Measurements from ENCODE around the gene MAML1. TPM values are rescaled to one million over a fixed set of nuclear protein-coding genes. Genes with fewer than 3 reads are reported as not detected.

MAML1 gene
- total and polyA plus RNA-seq, 4 donors: 2.2 to 7.6 (median 6.3) TPM

DNA sequence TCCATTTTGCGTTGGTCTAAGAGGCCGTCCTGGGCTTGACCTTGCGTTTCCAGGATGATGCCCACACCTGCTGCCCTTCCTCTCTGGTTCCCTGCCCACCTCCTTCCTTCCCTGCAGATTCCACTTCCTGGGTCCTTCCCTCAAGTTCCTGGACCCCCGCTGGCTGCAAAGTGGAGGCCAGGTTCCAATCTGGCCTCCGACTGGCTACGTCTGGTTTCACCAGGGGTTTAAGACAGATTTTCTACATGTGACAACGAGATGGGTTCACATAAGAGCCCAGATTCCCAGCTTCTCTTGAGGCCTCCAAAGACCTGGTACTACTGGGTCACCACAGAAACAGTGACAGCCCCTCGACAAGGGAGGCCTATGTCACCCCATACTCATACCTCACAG lies 71.9 kb downstream of the MAML1 start:
- WGBS: 72% methylated on average over 8 of the region's 8 CpGs
- Histone ChIP-seq H3K36me3 (ENCODE audit: control insufficient read depth in 4 of 4, insufficient read depth in 3 of 4, low read depth in 1 of 4, low read length in 3 of 4) (peaks cover 6 to 15% (median 7%) of the 10 kb centered on the region in 4 donors), H3K27ac (ENCODE audit: low read depth in 1 of 2, low read length in 2 of 2) (peak overlapping the region; percentile 78 to 89), H3K4me3 (ENCODE audit: low read depth in 1 of 3, low read length in 3 of 3) (peak overlapping the region in 2 of 3 donors; percentile 79 to 98), H3K9ac (ENCODE audit: low read depth in 1 of 2, low read length in 2 of 2) (peak overlapping the region in 1 of 2 donors; percentile 79), H3K4me1 (ENCODE audit: control insufficient read depth in 4 of 4, insufficient read depth in 4 of 4, low read length in 3 of 4) (peaks cover 19 to 41% (median 32%) of the 10 kb centered on the region in 4 donors), H3K9me3 (ENCODE audit: control insufficient read depth in 4 of 4, low read length in 3 of 4) (no peaks in the 10 kb centered on the region), H3K27me3 (ENCODE audit: control insufficient read depth in 4 of 4, insufficient read depth in 4 of 4, low read length in 3 of 4) (no peaks in the 10 kb centered on the region)
- no peak for DNase-seq (ENCODE audit: low spot score)
- TF ChIP-seq GABPA (IDR thresholded peaks at IDR 0.05 in 1 of 2, conservative IDR thresholded peaks at IDR 0.05 in 1 of 2) (no peak), HNF4G (IDR thresholded peaks at IDR 0.05) (no peak), MAX (IDR thresholded peaks at IDR 0.05) (no peak), RXRA (IDR thresholded peaks at IDR 0.05) (no peak), EGR1 (IDR thresholded peaks at IDR 0.05; ENCODE audit: low read depth in 2 of 2) (no peak), RAD21 (IDR thresholded peaks at IDR 0.05) (no peak), REST (IDR thresholded peaks at IDR 0.05) (no peak), JUND (IDR thresholded peaks at IDR 0.05) (no peak), SP1 (IDR thresholded peaks at IDR 0.05) (no peak)
- TF ChIP-seq, protein P1, sequence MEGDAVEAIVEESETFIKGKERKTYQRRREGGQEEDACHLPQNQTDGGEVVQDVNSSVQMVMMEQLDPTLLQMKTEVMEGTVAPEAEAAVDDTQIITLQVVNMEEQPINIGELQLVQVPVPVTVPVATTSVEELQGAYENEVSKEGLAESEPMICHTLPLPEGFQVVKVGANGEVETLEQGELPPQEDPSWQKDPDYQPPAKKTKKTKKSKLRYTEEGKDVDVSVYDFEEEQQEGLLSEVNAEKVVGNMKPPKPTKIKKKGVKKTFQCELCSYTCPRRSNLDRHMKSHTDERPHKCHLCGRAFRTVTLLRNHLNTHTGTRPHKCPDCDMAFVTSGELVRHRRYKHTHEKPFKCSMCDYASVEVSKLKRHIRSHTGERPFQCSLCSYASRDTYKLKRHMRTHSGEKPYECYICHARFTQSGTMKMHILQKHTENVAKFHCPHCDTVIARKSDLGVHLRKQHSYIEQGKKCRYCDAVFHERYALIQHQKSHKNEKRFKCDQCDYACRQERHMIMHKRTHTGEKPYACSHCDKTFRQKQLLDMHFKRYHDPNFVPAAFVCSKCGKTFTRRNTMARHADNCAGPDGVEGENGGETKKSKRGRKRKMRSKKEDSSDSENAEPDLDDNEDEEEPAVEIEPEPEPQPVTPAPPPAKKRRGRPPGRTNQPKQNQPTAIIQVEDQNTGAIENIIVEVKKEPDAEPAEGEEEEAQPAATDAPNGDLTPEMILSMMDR (IDR thresholded peaks at IDR 0.05; ENCODE audit: low read depth, low read length, missing input control): no peak

DNA sequence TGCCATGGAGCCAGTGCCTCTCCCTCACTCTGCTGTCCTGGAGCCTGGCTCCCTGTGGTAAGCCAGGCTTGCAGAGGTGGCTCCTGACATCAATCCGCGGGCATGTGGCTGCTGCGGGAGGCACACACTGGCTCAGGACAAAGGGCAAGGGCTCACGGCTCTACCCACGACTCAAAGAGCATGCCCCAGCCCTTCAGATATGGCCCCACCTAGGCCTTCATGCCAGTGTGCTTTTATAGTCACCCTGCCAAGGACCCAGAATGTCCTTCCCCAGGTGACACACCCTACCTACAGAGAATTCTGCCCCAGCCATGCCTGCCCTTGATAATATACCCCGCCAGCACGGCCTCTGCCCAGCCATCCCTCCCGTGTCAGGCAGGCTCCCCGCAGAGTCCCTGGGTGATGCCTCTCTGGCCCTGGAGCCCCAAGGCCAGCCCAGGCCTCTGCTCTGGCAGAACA lies 72.5 kb downstream of the MAML1 start:
- peaks cover 2 to 10% (median 4%) of the 10 kb centered on the region in 4 donors for H3K36me3 ChIP-seq (ENCODE audit: control insufficient read depth in 4 of 4, insufficient read depth in 3 of 4, low read depth in 1 of 4, low read length in 3 of 4)
- H3K9me3 ChIP-seq (ENCODE audit: control insufficient read depth in 4 of 4, low read length in 3 of 4): no peaks in the 10 kb centered on the region
- no peaks in the 10 kb centered on the region for H3K27me3 ChIP-seq (ENCODE audit: control insufficient read depth in 4 of 4, insufficient read depth in 4 of 4, low read length in 3 of 4)
- peak overlapping the region; percentile 70 to 79 for H3K9ac ChIP-seq (ENCODE audit: low read depth in 1 of 2, low read length in 2 of 2)
- DNase-seq (ENCODE audit: low spot score): no peak
- WGBS: 20% methylated on average over 9 of the region's 9 CpGs
- H3K4me3 ChIP-seq (ENCODE audit: low read depth in 1 of 3, low read length in 3 of 3): peak overlapping the region; percentile 72 to 98 (median 79)
- peak overlapping the region; percentile 78 to 89 for H3K27ac ChIP-seq (ENCODE audit: low read depth in 1 of 2, low read length in 2 of 2)
- H3K4me1 ChIP-seq (ENCODE audit: control insufficient read depth in 4 of 4, insufficient read depth in 4 of 4, low read length in 3 of 4): peaks cover 19 to 41% (median 32%) of the 10 kb centered on the region in 4 donors
- peak; percentile 75 to 87 for TF ChIP-seq RXRA (IDR thresholded peaks at IDR 0.05)
- peak; percentile 78 for TF ChIP-seq MAX (IDR thresholded peaks at IDR 0.05)
- TF ChIP-seq GABPA (IDR thresholded peaks at IDR 0.05 in 1 of 2, conservative IDR thresholded peaks at IDR 0.05 in 1 of 2): no peak
- peak; percentile 84 to 85 for TF ChIP-seq HNF4A (conservative IDR thresholded peaks at IDR 0.05)
- TF ChIP-seq FOXA1 (IDR thresholded peaks at IDR 0.05): no peak
- TF ChIP-seq FOXA2 (IDR thresholded peaks at IDR 0.05): no peak
- TF ChIP-seq EGR1 (IDR thresholded peaks at IDR 0.05; ENCODE audit: low read depth in 2 of 2): no peak
- TF ChIP-seq ZBTB33 (IDR thresholded peaks at IDR 0.05): no peak
- TF ChIP-seq SP1 (IDR thresholded peaks at IDR 0.05): peak; percentile 70
- TF ChIP-seq JUND (IDR thresholded peaks at IDR 0.05): peak in 1 of 2 donors; percentile 14
- peak in 1 of 2 donors; percentile 17 for TF ChIP-seq RAD21 (IDR thresholded peaks at IDR 0.05)
- peak; percentile 39 for TF ChIP-seq HNF4G (IDR thresholded peaks at IDR 0.05)
- no peak for TF ChIP-seq NR2F2 (IDR thresholded peaks at IDR 0.05)
- peak; percentile 94 for TF ChIP-seq YY1 (IDR thresholded peaks at IDR 0.05)
- TF ChIP-seq, protein P2, sequence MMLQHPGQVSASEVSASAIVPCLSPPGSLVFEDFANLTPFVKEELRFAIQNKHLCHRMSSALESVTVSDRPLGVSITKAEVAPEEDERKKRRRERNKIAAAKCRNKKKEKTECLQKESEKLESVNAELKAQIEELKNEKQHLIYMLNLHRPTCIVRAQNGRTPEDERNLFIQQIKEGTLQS (IDR thresholded peaks at IDR 0.05): no peak
- peak; percentile 69 for TF ChIP-seq REST (IDR thresholded peaks at IDR 0.05)
- no peak for TF ChIP-seq TAF1 (conservative IDR thresholded peaks at IDR 0.05)
